ENCODE measurements around the gene EEF1AKMT2. TPM values are rescaled to one million over a fixed set of nuclear protein-coding genes. Genes with fewer than 3 reads are reported as not detected.

EEF1AKMT2 gene
- total and polyA plus RNA-seq, 9 of the 15 experiments (the other 6 are each of a cell fraction or from before 2014, with no cell fraction given), result 9.3 to 34.3 (median 23.7) TPM

GRCh38 chr10:124745252-124745651 lies 46.4 kb downstream of the EEF1AKMT2 start (continued):
- TF ChIP-seq, protein P1, sequence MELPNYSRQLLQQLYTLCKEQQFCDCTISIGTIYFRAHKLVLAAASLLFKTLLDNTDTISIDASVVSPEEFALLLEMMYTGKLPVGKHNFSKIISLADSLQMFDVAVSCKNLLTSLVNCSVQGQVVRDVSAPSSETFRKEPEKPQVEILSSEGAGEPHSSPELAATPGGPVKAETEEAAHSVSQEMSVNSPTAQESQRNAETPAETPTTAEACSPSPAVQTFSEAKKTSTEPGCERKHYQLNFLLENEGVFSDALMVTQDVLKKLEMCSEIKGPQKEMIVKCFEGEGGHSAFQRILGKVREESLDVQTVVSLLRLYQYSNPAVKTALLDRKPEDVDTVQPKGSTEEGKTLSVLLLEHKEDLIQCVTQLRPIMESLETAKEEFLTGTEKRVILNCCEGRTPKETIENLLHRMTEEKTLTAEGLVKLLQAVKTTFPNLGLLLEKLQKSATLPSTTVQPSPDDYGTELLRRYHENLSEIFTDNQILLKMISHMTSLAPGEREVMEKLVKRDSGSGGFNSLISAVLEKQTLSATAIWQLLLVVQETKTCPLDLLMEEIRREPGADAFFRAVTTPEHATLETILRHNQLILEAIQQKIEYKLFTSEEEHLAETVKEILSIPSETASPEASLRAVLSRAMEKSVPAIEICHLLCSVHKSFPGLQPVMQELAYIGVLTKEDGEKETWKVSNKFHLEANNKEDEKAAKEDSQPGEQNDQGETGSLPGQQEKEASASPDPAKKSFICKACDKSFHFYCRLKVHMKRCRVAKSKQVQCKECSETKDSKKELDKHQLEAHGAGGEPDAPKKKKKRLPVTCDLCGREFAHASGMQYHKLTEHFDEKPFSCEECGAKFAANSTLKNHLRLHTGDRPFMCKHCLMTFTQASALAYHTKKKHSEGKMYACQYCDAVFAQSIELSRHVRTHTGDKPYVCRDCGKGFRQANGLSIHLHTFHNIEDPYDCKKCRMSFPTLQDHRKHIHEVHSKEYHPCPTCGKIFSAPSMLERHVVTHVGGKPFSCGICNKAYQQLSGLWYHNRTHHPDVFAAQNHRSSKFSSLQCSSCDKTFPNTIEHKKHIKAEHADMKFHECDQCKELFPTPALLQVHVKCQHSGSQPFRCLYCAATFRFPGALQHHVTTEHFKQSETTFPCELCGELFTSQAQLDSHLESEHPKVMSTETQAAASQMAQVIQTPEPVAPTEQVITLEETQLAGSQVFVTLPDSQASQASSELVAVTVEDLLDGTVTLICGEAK (IDR thresholded peaks at IDR 0.05), result no peak
- TF ChIP-seq, protein P1 (CRISPR knock-in tag; IDR thresholded peaks at IDR 0.05), result no peak
